GM19239 (cell line): Measurements from ENCODE around the gene ALPG.
A peak's percentile ranks its signal among the peaks of the same experiment; 100 is the strongest.
"Not testable (repeated sequence)": the region's sequence is repeated elsewhere in the genome, so short reads cannot be mapped to it uniquely, and the experiment has no call there.

Experiments used
- DNase-seq: peaks from one replicate; pipeline ENCODE4 v3.0.0; 2011; ENCODE audit warnings: low spot score; ENCODE audit not compliant: insufficient read length
- FAIRE-seq: peaks from 2 replicates; lab custom pipeline; 2011; peaks lifted over from hg19 to GRCh38; lab: Jason Lieb, UNC

Gene ALPG

DNA sequence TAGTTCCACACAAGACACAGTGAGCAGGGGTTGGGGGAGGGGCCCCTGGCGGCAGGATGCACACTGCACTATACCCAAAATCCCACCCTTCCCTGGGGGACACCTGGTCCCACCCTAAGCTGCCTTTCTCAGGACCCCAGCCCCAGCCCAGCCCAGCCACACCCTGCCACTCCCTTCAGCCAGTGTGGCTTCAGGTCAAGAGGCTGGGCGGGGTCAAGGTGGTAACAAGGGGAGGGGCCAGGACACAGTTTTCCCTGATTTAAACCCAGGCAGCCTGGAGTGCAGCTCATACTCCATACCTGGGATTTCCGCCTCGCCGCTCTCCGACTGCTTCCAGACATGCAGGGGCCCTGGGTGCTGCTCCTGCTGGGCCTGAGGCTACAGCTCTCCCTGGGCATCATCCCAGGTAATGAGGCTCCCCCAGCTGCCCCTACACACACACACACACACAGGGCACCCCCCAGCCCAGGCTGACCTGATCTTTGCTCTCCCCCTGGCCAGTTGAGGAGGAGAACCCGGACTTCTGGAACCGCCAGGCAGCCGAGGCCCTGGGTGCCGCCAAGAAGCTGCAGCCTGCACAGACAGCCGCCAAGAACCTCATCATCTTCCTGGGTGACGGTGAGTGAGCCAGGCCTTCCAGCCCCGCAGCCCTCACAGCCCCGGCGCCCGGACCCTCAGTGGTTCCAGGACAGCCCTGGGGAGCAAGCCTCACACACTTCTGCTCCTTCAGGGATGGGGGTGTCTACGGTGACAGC lies at the start of gene ALPG:
Gene ALPG (plus strand): TSS at position 289 of the 755 bp plus-strand sequence. CDS start 51 bp downstream, at position 340.
- DNase-seq = no peak
- FAIRE-seq = no peak

DNA sequence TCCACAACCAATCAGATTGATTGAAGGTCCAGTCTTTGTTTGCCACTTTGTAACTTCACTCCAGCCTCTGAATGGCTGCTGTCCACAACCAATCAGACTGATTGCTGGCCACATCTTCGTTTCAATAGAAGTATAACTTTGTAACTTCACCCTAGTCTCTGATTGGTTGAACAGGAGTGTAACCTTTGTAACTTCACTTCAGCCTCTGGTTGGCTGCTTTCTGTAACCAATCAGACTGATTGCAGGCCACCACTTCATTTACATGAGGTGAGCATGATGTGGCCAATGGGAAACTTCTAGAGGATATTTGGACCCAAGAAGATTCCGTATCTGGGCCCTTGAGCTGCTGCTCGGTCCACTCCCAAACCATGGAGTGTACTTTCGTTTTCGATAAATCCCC lies 45.0 kb upstream of the ALPG start:
- DNase-seq (no peak), FAIRE-seq (no peak)

DNA sequence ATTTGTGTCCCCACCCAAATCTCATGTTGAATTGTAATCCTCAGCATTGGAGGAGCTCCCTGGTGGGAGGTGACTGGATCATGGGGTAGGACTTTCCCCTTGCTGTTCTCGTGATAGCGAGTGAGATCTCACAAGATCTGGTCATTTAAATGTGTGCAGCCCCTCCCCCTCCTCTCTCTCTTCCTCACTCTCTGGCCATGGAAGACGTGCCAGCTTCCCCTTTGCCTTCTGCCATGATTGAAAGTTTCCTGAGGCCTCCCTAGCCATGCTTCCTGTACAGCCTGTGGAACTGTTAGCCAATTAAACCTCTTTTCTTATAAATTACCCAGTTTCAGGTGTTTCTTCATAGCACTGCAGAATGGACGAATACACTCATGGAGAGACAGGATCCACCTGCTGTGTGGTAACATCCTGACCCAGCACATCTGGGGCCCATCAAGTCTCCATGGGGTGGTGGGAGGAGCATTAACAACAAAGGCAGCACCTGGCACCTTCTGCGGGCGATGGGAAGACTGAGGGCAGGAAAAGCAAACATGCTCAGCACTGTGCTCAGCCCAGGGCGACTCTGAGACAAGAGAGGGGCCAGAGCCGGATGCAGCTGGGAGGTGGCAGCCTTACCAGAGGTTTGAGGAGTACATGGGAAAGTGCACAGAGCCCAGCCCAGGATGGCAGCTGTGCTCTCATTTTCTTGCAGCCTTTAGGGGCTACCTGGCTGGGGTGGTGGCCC lies 44.3 kb upstream of the ALPG start:
- DNase-seq (no peak), FAIRE-seq (no peak)

DNA sequence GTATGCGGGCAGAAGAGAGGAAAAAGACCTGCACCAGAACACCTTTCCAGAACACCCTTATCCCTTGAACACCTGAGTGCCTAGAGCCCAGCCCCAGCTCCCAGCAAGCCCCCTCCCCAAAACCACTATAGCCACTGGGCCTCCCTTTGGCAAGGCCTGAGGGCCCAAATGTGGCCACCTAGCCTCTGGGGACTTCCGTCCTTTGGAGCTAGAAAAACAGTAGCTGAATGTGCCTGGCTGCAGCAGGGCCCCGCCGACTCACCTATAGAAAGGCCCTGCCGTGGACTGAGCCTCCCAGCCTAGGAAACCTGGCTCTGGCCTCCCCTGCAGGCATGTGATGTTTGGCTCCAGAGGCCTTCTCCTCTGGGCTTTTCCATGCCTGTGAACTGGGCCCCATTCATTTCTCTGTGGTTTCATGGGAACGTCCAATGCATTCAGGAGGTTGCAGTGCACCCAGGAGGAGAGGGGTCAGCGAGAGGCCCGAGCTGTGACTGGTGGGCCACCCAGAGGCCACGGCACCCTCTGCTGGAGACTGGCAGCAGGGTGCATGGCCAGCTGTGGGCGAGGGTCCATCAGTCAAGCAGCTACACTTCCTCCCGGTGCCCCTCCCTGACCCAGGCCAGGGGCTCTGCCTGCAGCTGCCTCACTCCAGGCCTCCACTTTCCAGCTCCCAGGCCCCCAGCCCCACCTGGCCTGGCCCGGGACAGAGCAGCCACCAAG lies 43.4 kb upstream of the ALPG start:
- not testable (repeated sequence) for FAIRE-seq, DNase-seq

DNA sequence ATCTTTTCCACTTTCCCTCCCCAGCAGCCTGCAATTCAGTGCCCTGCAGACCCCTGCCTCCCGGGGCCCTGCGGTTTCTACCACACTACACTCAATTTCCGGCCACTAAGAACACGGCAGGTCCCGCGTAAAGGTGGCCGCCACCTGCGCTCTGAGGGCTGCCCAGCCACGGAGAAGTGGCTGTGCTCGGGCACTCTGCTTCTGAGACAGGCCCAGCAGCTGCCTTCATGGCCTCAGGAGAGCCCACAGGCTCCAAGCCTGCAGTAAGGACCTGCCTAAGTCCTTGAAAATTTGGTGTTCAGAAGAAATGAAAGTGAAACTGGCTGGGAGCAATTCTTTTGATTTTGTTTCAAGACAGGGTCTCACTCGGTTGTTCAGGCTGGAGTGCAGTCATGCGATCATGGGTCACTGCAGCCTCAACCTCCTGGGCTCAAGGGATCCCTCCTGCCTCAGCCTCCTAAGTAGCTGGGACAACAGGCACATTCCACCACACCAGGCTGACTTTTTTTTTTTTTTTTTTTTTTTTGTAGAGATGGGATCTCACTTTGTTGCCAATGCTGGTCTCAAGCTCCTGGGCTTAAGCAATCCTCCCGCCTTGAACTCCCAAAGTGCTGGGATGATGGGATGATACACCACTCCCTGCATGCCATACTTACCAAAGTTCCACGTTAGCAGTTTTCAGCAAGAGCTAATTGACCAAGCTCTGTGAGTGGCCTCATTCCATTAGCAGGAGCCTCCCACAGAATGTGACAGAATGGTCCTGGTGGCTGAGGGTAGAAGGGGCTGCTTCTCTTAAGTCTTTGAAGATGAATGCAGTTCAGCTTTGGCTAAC lies 42.6 kb upstream of the ALPG start:
- DNase-seq (peak; percentile 64), FAIRE-seq (peak; percentile 26)

DNA sequence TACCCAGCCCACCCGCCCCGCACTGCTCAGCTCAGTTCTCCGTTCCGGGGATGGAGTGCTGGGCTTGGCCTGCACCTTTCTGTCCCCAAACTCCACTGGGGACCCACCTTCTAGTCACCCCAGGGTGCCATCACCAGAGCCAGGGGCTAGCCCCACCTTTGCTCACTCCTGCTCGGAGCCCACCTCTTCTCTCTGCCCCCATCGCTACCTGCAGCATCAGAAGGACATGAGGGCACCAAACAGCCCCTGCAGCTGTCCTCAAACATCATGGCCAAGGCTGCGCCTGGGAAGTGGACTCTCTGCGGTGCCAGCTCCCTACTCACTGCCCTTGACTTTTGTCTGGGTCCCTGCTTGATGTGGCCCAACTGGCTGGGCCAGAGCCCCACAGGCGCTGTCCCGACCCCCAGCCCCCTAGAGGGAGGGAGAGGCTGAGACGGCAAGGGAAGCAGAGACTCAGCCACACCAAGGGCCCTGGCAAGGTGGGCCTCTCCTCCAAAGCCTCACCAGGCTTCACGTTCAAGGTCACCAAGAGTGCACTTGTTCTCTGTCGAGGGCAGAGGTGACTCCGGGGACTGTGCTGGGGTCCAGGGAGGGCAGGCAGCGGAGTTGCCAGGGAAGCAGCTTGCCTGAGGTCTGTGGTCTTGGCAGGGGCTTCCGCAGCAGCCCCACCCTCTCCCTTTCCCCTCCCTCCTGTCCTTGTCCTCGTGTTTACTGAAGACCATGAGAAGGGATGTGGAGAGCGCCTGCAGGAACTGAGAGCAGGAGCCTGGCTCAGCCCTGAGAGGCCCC lies 41.6 kb upstream of the ALPG start:
- DNase-seq, FAIRE-seq: not testable (repeated sequence)

DNA sequence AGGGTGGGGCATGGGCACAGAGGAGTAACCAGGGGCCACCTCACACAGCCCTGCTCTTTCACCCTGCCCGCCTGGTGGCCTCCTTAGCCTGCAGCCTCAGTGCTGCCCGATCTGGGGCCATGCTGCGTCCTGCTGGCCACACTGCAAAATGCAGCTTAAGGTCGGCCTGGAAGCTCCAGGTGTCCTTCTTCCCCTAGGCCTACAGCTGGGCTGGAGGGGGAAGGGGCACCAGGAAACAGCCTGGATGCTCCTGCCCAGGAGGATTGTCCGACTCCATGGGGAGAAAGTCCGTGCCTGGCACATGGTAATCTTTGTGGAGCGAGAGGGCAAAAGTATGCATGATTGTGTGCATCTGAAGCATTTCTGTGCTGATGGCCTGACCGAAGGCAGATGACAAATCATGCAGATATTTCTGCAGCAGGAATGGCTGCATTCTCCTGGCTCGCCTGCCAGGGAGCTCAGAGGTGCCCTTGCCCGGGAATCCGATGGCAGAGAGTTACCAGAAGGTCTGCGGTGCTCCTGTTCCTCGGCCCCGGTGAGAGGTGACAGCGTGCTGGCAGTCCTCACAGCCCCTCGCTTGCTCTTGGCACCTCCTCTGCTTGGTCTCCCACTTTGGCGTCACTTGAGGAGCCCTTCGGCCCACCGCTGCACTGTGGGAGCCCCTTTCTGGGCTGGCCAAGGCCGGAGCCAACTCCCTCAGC lies 40.9 kb upstream of the ALPG start:
- DNase-seq = peak; percentile 80
- no peak for FAIRE-seq

DNA sequence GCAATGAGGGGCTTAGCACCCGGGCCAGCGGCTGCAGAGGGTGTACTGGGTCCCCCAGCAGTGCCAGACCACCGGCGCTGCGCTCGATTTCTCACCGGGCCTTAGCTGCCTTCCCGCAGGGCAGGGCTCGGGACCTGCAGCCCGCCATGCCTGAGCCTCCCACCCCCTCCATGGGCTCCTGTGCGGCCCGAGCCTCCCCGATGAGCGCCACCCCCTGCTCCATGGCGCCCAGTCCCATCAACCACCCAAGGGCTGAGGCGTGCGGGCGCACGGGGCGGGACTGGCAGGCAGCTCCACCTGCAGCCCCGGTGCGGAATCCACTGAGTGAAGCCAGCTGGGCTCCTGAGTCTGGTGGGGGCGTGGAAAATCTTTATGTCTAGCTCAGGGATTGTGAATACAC lies 40.2 kb upstream of the ALPG start:
- not testable (repeated sequence) for DNase-seq, FAIRE-seq

DNA sequence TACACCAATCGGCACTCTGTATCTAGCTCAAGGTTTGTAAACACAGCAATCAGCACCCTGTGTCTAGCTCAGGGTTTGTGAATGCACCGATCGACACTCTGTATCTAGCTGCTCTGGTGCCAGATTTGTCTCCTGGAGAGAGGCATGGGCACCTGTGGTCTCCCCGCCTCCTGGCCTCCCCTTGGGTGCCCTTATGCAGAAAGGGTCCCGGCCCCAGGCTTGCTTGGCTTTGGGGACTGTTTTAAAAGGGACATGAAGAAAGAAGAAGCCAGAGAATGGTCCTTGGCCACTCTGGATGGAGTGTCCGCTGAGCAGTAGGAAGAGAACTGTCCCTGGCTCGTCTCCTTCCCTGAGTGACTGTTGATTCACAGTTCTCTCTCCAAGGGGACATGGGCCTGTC lies 39.6 kb upstream of the ALPG start:
- no peak for DNase-seq
- FAIRE-seq = no peak

DNA sequence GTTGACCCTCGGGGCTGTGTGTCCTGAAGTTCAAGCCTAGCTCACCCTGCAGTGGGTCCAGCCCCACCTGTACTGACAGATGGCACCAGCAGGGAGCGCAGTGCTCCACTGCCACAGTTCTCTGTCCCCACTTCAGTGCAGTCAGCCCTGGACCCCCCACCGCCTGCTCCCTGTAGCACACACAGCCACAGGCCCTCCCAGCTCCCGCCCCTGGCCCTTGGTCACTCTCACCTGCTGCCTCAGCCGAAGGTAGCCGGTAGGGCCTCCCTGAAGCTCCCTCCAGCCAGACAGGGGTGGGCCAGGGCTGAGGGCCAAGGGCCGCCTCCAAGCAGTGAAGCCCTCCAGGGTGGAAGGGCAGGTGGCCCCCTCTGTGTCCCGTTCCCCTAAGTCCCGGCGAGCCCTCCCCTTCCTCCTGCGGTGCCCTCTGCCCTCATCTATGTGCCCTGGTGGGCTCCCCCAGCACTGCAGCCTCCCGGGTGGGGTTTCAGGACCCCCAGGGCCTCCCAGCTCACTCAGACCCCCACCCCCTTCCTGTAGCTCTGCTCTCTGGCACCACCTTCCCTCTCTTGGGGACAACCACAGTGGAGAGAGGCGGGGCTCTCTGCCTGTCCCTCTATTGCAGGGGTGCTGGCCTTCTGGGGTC lies 38.9 kb upstream of the ALPG start:
- no peak for FAIRE-seq

DNA sequence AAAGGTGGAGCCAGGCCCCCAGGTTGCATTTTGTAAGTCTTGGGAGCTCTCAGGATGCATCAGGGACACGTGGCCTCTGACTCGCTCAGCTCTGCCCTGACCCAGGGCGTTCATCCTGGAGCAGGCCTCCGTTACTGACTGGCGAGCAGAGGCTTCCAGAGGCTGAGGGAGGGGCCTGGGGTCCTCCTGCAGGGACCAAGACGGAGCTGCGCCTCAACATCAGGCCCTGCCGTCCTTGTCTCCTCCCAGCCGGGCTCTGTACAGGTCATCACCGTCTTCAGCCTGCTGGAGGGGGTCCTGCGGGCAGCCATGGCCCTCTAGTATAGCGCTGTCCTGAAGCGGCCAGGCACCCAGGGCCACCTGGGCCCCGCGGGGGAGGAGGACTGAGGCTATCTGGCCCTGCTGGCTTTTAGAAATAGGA lies 38.3 kb upstream of the ALPG start:
- FAIRE-seq (no peak), DNase-seq (no peak)

More for the DNA sequence above, 38.9 kb upstream of the ALPG start:
- no peak for DNase-seq

DNA sequence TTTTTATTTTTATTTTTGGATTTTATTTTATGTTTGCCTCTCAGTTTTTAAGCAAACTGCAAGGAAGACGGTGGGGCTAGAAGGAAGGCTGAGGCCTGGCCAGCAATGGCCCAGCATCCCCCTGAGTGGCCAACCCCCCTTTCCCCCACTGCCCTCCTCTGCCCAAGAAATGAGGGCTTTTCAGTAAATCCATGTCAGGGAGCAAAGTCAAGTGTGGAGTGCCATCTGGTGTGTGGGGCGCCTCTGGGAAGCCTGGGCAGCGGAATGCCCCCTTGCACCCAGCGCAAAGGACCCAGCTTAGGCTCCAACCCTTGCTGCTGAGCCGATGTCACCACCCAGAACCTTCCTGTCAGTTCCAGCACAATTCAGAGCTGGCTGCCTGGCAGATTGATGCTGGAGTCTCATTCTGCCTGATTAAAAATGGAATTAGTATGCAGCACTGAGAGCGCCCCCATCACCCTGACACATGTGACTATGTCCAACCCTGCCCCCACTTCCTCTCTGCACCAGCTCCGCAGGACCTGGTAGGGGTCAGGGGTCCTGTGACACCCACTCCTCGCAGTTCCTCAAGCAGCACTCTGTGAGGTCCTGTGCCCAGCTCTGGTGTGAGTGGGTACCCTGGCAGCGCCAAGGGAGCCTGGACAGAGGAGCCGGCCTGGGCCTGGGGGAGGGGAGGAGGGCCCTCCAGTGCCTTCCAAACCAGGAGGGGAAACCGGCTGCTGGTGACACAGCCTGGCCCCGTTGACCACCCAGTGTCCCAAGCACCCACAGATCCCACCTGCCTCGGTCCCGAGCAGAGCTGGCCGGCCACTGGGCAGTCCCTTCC lies 37.3 kb upstream of the ALPG start:
- no peak for FAIRE-seq
- no peak for DNase-seq

DNA sequence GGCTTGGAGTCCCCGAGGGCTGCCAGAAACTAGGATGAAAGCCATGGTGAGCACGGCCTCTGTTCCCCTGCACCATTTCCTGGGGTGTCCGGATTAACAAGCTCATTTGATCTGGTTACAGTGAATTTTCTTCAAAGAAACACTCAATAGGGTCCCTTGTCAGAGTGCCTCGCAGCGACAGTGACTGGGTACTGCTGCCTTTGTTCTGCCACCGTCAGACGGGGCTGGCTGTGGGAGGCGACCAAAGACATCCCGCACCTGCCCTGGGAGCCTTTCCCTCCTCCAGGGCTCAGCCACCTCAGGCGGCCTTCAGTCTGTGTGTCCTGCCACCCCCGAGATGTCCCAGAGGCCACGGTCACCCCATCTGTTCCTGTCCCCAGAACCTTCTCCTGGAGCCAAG lies 36.6 kb upstream of the ALPG start:
- DNase-seq, FAIRE-seq: not testable (repeated sequence)

DNA sequence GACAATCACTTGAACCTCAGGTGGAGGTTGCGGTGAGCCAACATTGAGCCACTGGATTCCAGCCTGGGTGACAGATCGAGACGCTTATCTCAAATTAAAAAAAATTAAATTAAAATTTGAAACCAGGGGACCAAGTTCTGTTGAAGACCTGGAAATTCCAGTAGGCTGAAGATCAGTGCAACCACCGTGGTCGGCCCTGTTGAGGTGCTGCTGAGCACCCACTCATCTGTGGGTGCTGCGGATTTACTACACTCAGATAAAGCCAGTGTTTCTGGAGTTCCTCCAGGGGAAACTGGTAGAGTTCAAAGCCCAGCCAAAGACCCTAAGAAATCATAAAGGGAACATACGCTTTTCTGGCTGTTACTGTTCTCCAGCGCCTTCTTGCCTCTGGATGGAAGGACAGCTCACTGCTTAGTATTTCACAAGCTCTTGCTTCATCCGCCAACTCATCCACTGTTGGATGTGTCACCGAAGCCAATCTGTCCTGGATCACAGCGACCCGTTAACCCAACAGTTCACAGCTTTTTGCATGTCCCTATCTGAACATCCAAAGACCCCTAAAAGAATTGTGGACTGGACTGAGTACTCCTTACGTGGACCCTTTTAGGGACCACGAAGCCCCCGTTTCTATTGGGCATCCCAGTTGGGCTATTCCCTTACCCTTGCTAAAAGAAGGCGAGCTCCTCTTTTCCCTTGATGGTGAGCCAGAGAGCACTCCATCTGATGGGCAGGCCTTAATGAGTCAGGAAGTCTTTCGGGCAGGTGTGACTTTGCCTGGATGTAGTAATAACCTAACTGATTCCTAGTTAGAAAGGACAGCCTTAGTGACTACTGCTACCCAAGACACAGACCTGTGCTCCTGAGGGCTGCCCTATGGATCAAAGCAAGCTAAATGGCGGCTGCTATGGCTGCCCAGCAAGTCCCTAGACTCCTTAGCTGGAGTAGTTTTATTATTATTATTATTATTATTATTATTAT lies 34.1 kb upstream of the ALPG start:
- FAIRE-seq (no peak), DNase-seq (no peak)

DNA sequence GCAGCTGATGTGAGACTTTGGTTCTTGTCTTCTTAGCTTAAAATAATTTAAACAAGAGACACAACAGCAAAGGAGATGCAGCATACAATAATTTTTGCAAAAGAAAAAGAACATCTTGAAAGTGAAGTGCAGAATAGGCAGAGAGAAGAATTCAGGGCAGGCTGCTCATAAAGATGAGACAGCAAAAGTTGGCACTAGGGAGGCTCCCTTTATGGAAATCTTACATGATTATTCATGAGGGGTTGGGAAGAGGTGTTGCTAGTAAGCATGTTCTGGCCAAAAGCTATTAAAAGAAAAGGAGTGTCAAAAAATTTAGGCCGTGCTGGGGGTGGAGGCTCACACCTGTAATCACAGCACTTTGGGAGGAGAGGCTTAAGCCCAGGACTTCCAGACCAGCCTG lies 32.3 kb upstream of the ALPG start:
- DNase-seq (no peak), FAIRE-seq (no peak)

DNA sequence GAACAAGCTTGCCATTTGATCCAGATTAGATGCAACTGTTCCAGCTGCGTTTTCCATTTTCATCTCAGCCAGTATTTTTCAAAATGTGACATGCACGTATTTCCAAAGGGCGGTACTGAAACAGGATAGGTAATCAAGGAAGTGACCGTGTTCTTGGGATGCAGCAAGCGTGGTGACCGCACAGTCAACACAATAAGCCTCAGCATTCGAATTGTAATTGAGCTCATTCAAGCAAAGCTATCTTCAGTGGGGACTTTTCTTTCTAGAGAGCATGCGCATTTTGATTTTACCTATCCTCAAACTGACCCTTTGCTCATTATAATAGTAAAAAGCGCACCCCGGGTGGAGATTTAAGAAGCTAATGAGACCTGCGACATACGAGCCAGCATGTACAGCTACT lies 31.5 kb upstream of the ALPG start:
- FAIRE-seq (no peak), DNase-seq (no peak)
